Testis (tissue), 2 donors: ENCODE measurements around the gene LARP1B.

Experiments
- CTCF ChIP-seq, 3 experiments: fragments of 450-650 bp in 2 of 3; fragments of 200-600 bp in 1 of 3; sonication (generic) in 1 of 3; IDR thresholded peaks; one replicate each; pipeline ENCODE4 v1.5.1; 2016 to 2019; ENCODE audit warnings: antibody characterized with exemption in 3 of 3, mild to moderate bottlenecking in 2 of 3, moderate library complexity in 1 of 3
- POLR2A ChIP-seq: fragments of 450-650 bp; IDR thresholded peaks from one replicate; pipeline ENCODE4 v1.6.1; 2017; ENCODE audit warnings: antibody characterized with exemption, mild to moderate bottlenecking, moderate library complexity

DNA sequence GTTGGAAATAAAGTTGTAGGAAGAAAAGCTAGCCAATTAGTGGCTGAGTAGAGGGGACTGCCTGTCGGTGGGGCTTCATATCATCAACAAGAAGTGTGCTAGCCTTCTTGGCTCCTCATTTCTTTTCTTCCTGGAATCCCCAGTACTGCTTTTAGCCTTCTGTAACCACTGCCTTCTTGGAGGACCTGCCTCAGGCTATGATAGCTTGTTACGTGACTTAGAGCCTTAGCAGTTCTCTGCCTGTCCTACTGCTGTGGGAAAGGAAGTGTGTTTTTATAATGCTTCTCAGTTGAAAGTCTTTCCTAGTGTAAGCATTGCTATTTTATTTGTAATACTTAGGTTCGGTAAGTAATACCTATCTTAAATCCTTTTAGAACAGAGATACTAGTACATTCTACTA, 61.9 kb downstream of the LARP1B start:
- no peak for TF ChIP-seq CTCF (IDR thresholded peaks at IDR 0.05)
- no peak for TF ChIP-seq POLR2A
